ENCODE measurements around the gene SLC35A3.

GRCh38 chr1:99975529-99975928 is 5.7 kb downstream of the SLC35A3 start:
- TF ChIP-seq CTCF (IDR thresholded peaks at IDR 0.05) (no peak), POLR2A (IDR thresholded peaks at IDR 0.05) (no peak), EP300 (IDR thresholded peaks at IDR 0.05) (no peak), POLR2AphosphoS5 (IDR thresholded peaks at IDR 0.05) (no peak)

All from sigmoid colon (tissue), 4 donors.